DMS153 (cell line): ENCODE data around the gene EGLN1.
A peak's percentile ranks its signal among the peaks of the same experiment; 100 is the strongest.
"Not testable (repeated sequence)": the region's sequence is repeated elsewhere in the genome, so short reads cannot be mapped to it uniquely, and the experiment has no call there.

ENCODE experiments used
- DNase-seq: peaks from one replicate; lab custom pipeline; 2025; lab: John Stamatoyannopoulos, UW

The EGLN1 gene

GRCh38 chr1:231357831-231358354 is 64.2 kb downstream of the EGLN1 start:
- DNase-seq, result peak; percentile 58

- no peak for DNase-seq
Measured at GRCh38 chr1:231357187-231357772, 64.8 kb downstream of the EGLN1 start.

DNA sequence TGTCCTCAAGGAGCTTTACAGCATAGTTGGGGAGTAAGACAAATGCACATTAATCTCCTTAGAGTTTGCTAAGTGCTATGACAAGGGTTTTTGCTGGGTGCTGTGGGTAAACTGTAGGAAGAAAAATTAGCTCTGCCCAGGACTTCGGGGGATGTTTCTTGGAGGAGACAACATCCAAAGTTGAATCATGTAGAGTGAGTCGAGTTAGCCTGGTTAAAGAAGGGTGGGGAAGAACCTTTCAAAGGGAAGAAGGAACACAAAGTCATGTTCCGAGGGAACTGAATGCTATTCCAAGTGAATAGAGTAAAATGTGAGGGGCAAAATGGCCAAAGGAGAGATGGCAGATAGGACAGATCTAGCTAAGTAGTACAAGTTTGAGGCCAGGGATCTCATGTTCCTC is 66.9 kb downstream of the EGLN1 start:
- DNase-seq, result no peak

DNA sequence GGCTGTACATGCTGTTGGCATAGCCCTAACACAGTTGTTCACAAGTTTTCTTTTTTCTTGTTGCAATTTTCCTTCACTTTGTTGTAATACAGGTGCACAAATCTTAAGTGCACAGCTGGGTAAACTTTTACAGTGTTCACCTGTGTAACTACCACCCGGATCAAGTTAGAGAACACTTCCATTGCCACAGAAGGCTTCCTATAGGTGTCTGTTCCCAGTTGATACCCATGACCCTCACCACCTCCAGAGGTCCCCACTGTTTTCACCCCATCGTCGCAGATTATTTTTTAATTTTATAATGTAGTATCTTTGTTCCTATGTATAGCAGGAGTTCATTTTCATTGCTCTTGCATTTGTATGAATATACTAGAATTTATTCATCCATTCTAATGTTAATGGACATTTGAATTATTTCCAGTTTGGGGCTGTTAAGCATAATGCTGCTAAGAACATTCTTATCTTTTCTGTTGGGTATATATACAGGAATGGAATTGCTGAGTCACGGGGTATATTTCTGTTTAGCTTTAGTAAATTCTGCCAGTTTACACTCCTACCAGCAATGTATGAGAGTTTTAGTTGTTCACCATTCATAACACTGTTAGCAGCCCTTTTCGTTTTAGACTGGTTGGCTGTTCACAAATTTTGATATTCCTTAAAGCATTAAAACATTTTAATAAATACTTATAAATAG is 67.6 kb downstream of the EGLN1 start:
- no peak for DNase-seq

- DNase-seq, result no peak
Measured at GRCh38 chr1:231353086-231353485, 69.0 kb downstream of the EGLN1 start.

GRCh38 chr1:231351816-231352215 is 70.3 kb downstream of the EGLN1 start:
- no peak for DNase-seq

- not testable (repeated sequence) for DNase-seq
Measured at GRCh38 chr1:231348856-231349255, 73.2 kb downstream of the EGLN1 start.

DNA sequence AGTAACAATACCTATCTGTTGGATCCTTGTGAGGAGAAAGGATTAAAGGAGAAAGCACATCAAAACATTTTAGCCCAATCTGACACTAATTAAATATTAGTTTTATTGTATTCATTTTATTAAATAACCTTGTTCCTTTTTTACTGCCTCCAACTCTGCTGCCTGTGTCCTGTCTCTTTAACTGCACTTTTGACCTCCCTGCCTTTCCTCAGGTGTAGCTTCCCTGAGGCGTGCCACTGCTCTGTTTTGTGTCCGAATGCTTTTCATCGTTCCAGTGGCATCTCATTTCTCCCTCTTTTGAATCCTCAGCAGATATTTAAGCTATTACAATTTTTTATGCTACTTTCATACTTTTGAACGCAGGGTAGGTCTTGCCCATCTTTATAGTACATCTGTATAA is 73.6 kb downstream of the EGLN1 start:
- DNase-seq, result no peak

- DNase-seq, result no peak
Measured at GRCh38 chr1:231347961-231348360, 74.1 kb downstream of the EGLN1 start.

DNA sequence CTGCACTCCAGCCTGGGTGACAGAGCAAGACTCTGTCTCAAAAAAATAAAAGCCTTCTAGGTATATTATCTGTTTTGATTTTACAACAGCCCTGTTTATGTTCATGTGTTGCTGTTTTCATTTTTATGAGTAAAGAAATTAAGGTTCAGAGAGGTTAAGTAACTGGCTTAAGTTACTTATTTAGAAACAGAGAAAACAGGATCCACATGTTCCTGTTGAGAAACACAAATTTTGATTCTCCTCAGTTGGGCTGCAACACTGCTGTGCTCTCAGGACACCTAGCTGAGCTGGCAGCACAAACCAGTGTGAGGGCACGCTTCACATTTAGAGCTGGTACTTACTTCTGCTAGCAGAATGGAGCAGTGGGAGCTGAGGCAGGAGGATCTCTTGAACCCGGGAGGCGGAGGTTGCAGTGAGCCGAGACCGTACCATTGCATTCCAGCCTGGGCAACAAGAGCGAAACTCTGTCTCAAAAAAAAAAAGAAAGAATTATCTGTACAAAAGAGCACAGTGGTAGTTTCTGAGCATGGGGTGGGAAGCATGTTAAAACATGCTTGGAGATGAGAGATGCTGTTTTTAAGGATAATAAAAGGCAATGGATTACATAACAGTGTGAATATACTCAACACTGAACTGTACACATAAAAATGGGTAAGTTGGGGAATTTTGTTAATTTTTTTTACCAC is 81.6 kb downstream of the EGLN1 start:
- DNase-seq, result no peak

DNA sequence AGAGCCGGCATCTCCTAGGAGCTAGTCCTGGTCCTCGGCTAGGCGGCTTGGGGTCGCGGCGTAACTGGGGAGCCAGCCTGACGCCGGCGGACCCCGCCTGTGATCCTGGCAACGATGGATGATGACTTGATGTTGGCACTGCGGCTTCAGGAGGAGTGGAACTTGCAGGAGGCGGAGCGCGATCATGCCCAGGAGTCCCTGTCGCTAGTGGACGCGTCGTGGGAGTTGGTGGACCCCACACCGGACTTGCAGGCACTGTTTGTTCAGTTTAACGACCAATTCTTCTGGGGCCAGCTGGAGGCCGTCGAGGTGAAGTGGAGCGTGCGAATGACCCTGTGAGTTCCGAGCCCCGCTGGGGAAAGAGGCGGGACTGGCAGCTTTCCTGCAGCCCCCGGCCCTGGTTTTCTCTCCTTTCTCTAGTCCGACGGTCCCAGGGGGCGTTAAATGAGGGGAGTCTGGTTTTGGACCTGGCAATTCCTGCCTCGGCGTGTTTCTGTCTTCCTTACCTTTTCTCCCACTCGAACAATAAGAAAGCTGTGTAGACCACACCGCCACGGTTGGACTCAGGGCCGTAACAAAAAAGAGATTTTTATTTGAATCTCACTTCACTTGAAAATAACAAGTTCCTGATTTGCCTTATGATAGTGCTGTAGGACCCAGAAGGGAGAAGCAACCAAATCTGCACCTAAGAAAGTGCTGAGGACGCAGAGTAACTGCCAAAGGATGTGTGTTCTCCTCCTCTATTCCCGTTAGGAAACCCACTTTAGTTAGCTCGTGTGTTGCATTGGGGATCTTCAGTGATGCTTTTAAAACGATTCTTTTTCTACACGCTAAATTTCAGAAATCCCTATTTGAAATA is 83.6 kb downstream of the EGLN1 start, which contains the start of gene SPRTN:
Gene SPRTN (plus strand): TSS at position 24 of the 859 bp plus-strand sequence. CDS start 91 bp downstream, at position 115.
- no peak for DNase-seq

GRCh38 chr1:231337472-231338269 is 84.4 kb downstream of the EGLN1 start, which contains the start of gene EXOC8:
TSS of gene EXOC8 (minus strand) at chr1:231337852. CDS start at chr1:231337745, 107 bp downstream.
- peak; percentile 99 for DNase-seq

- DNase-seq, result no peak
Measured at GRCh38 chr1:231337043-231337471, 85.0 kb downstream of the EGLN1 start.

DNA sequence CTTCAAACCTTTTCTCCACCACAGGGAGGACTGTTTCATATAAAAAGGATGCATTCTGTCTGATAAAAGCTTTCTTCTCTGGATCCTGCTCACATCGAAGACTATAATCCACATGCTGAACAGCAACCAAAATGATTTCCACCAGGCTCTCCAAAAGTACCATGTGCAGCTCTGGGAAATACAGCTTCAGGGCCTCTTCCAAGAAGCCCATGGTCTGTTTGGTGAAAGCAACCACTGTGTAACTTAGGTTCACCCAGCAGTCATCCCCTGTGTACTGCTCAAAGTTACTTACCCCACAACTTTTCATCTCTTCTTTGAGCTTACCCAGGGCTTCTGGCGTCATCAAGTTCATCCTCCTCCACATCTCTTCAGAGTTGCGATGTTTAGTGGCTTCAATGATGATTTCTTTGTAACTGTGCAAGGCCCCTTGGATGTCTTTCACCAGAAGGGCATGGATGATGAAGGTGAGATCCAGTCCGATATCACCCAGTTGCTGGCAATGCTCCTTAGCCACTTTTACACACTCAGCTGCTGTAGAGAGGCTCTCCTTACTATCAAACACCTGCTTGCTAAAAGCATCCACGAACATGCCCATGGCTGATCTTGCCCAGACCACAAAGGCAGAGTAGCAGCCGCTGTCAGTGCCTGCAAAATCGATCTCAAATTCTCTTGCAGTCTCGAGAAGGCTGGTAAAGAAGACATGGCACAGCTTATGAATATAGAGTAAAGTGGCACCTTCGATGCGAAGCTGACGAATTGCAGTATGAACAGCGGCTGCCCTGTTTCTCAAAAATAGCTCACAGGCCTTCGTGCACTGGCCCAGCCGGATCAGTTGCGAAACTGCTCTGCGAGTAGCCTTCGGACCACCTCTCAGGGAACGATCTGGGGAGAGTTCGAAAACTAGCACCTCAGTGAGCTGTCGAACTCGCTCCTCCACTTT is 86.2 kb downstream of the EGLN1 start:
- DNase-seq, result no peak

GRCh38 chr1:231334952-231335351 is 87.1 kb downstream of the EGLN1 start:
- no peak for DNase-seq

- DNase-seq, result no peak
Measured at GRCh38 chr1:231334079-231334666, 87.9 kb downstream of the EGLN1 start.

GRCh38 chr1:231332761-231333160 is 89.3 kb downstream of the EGLN1 start:
- no peak for DNase-seq

DNA sequence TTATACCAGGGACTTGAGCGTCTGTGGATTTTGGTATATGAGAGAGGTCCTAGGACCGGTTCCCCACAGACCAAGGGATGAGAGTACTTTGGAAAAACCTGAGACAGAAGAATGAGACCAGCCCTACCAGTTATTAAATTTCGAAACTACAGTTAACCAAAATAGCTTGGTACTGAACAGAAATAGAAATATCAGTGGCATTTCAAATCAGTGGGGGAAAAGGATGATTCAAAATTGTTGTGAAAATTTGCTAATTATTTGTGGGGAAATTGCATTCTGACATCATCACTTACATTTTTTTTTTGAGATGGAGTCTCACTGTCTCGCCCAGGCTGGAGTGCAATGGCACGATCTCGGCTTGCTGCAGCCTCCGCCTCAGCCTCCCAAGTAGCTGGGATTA is 92.6 kb downstream of the EGLN1 start:
- DNase-seq, result no peak

DNA sequence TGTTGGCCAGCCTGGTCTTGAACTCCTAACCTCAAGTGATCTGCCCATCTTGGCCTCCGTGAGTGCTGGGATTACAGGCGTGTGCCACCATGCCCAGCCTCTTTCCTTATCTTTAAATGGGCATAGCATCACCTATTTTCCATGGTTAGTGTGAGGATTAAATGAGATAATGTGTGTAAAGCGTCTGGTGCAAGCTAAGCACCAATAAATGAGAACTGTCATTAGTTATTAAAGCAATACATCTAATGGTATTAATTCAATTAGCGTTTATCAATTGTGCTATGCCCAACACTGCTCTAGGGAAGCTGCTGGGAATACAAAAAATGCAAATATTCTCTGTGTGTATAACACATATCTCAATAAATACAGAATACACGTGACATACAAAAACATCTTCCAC is 94.5 kb downstream of the EGLN1 start:
- no peak for DNase-seq
